HG03520 (cell line): ENCODE results near the gene ARSB.
A peak's percentile ranks its signal among the peaks of the same experiment; 100 is the strongest.
"Not testable (repeated sequence)": the region's sequence is repeated elsewhere in the genome, so short reads cannot be mapped to it uniquely, and the experiment has no call there.

Source experiments
- ATAC-seq: cut with Tn5 transposase; IDR thresholded peaks from one replicate; pipeline ENCODE4 v1.9.1; 2021; ENCODE audit warnings: mild to moderate bottlenecking, moderate library complexity; ENCODE audit not compliant: unreplicated experiment

Gene ARSB

GRCh38 chr5:78757269-78758053 is 227.6 kb downstream of the ARSB start:
- ATAC-seq: peak; percentile 33

DNA sequence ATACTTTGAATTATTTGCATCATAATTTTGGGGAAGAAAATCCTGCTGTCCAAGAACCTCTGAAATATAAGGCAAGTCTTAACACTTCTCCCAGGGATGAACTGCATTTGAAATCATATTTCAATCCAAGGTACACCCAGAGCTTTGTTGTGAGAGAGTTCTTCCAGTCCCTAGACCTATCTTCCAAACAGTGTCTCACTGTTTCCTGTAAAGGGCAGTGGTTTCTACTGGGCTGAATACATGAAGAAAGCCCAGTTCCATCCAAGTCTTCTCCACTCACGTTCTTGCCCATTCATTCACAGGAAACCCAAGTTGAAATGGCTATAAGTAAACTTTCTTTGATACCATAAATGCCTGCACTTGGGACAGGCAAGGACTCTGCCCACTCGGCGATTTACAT is 228.3 kb downstream of the ARSB start:
- ATAC-seq: peak; percentile 1

- ATAC-seq: no peak
These were observed 229.2 kb downstream of the ARSB start for GRCh38 chr5:78755822-78756429.

DNA sequence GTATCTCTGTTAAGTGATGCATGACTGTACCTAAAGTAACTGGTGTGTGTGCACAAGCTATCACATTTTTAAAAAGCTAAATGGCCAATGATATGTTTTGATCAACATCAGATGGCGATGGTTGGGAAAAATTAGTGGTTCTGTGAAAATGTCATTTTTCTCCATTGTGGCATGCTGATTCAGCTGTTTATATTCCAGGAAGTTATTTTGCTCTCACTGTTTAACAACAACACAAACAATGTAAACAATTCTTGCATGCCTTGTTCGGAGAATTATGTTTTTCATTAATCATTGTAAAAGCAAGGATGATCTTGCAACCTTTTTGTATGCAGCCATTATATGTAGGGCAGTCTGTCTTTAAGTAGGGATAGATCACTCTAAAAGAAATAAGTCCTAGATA is 230.5 kb downstream of the ARSB start:
- no peak for ATAC-seq

- ATAC-seq: no peak
These were observed 232.0 kb downstream of the ARSB start for GRCh38 chr5:78753093-78753531.

- no peak for ATAC-seq
These were observed 233.2 kb downstream of the ARSB start for GRCh38 chr5:78751872-78752271.

DNA sequence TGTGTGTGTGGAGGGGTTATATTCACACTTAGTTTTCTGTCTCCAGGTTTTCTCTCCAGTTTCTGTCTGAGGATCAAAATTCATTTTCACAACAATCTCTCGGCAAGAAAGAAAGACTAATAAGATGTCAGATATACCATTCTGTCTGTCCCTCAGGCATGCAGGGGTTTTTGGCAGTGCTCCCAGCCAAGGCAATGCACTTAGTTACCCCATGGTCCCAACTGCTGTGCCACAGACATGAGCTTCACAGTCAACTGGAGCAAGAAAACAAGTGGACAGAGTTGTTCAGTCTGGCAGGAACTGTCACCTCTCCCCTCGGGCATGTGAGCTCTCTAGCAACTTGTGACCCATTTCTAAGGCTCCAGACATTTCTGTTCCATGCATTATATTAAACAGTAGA is 234.8 kb downstream of the ARSB start:
- ATAC-seq: no peak

DNA sequence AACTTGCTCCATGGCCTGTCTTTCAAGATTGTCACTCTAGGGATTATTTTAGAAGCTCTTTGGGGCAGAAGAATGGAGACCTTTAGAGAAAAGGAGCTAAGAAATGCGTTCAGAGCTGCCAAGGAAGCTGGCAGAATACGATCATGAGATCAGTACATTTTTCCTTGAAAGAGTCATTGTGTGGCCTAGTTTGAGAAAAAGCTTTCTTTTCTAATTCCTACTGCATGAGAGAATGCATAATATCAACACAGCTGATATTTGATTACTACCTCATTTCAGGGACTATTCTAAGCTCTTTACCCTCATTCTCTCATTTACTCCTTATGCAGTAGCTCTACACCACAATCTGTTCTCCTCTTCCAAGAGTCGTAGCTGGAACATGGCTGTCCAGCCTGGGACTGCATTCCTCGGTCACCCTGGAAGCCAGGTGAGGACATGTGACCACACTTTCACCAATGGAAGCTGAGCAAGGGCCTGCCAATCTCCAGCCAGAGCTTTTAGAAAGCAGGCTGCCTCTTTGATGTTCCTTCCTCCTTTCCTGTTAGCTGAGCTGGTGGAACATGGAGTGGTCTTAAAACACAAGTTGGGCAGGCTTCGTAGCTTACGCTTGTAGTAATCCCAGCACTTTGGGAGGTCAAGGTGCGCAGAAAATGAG is 237.3 kb downstream of the ARSB start:
- no peak for ATAC-seq

- ATAC-seq: no peak
These were observed 238.1 kb downstream of the ARSB start for GRCh38 chr5:78747055-78747454.

- ATAC-seq: no peak
These were observed 238.9 kb downstream of the ARSB start for GRCh38 chr5:78746021-78746770.

GRCh38 chr5:78744951-78745534 is 240.1 kb downstream of the ARSB start:
- ATAC-seq: no peak

- ATAC-seq: no peak
These were observed 244.1 kb downstream of the ARSB start for GRCh38 chr5:78741019-78741418.

- no peak for ATAC-seq
These were observed 246.3 kb downstream of the ARSB start for GRCh38 chr5:78738693-78739300.

- ATAC-seq: no peak
These were observed 247.0 kb downstream of the ARSB start for GRCh38 chr5:78738104-78738503.

- ATAC-seq: no peak
These were observed 249.2 kb downstream of the ARSB start for GRCh38 chr5:78735834-78736463.

GRCh38 chr5:78734950-78735349 is 250.2 kb downstream of the ARSB start:
- no peak for ATAC-seq

GRCh38 chr5:78734094-78734845 is 250.8 kb downstream of the ARSB start:
- no peak for ATAC-seq

- not testable (repeated sequence) for ATAC-seq
These were observed 252.4 kb downstream of the ARSB start for GRCh38 chr5:78732721-78733120.

DNA sequence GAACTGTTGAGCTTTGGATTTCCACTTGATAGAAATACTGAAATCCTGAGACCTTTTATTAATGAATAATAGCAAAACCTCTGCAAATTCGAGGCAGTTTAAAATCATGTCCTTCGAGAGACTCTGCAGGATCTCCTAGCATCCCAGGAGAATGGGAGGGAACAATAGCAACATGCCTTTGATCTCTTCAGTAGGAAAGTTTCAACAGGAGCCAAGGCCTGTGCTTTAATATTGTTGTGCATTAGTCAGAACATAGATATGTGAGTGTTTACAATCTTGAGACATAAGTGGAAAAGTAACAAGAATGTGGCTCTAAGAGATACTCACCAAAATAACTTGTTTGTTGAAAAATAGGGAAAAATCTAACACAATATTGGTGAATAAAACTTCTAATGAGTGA is 253.2 kb downstream of the ARSB start:
- ATAC-seq: no peak
